ENCODE results near the gene XDH. TPM values are rescaled to one million over a fixed set of nuclear protein-coding genes. Genes with fewer than 3 reads are reported as not detected.

Gene XDH
- total RNA-seq, 2 experiments from 2014 or later, result not detected

DNA sequence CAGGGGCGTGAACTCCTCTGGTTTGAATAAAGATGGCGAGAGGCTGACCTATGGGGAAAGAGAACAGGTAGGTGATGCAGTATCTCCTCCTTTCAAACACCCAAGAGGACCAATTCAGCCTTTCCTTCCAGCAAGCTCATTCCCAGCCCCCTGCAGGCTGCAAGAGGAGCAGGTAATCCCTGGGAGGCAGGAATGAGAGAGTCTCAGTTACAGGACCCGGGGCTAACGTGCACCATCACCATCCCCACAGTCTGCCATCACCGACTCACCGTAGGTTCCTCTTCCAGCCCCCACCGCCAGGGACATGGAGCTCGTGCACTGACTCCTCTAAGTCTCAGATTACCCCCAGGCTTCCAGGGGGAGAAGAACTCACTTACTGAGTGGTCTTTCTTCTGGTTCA, 26.7 kb downstream of the XDH start:
- Mint-ChIP-seq H3K36me3 (no peaks in the 10 kb centered on the region), H3K4me1 (peaks cover 10% of the 10 kb centered on the region), H3K27me3 (peaks cover 9% of the 10 kb centered on the region), H3K9me3 (no peaks in the 10 kb centered on the region), H3K4me3 (no peak overlapping the region), H3K27ac (no peak overlapping the region)
- ATAC-seq (ENCODE audit: low read depth) (no peak), DNase-seq (no peak)
- POLR2A ChIA-PET, result no interaction called here

DNA sequence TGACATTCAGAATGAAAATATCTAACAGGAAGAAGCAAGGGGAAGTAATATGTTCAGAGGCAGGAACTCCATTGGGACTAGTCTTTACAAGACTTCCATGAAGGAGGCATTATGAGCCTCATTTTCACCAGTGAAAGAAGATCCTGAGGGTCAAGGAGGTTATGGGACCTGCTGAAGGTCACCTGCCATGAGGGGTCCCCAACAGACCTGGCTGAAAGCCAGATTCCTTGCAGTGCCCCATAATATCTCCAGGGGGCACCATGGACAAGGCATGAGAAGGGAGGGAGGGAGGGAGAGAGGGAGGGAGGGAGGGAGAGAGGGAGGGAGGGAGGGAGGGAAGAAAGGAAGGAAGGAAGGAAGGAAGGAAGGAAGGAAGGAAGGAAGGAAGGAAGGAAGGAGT, 27.9 kb downstream of the XDH start:
- ATAC-seq (ENCODE audit: low read depth), result no peak
- H3K4me3 Mint-ChIP-seq, result no peak overlapping the region
- DNase-seq, result no peak
- POLR2A ChIA-PET, result no interaction called here
- no peaks in the 10 kb centered on the region for H3K9me3 Mint-ChIP-seq
- no peak overlapping the region for H3K27ac Mint-ChIP-seq
- peaks cover 7% of the 10 kb centered on the region for H3K27me3 Mint-ChIP-seq
- peaks cover 21% of the 10 kb centered on the region for H3K4me1 Mint-ChIP-seq
- no peaks in the 10 kb centered on the region for H3K36me3 Mint-ChIP-seq

DNA sequence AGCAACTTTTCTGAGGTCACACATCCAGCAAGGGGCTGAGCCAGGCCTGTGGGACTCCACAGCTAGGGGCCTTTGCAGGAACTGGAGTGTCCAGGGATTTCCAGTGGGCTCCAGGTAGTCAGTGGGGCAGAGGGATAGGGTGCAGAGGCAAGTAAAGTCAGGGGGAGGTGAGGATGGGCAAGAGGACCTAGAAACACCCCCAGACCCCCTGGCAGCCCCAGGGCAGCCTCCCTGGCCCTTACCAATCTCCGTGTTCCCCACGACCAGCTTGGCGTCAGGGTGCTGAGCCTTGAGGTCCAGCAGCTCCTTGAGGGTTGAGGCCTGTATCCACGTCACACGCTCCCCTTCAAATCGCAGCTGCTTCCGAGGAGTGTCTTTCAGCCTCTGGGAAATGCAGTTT, 28.4 kb downstream of the XDH start:
- Mint-ChIP-seq H3K4me1 (peaks cover 23% of the 10 kb centered on the region), H3K4me3 (no peak overlapping the region), H3K27me3 (peaks cover 5% of the 10 kb centered on the region), H3K27ac (no peak overlapping the region), H3K9me3 (no peaks in the 10 kb centered on the region), H3K36me3 (no peaks in the 10 kb centered on the region)
- ATAC-seq (ENCODE audit: low read depth) (no peak), DNase-seq (no peak)
- POLR2A ChIA-PET, result no interaction called here

DNA sequence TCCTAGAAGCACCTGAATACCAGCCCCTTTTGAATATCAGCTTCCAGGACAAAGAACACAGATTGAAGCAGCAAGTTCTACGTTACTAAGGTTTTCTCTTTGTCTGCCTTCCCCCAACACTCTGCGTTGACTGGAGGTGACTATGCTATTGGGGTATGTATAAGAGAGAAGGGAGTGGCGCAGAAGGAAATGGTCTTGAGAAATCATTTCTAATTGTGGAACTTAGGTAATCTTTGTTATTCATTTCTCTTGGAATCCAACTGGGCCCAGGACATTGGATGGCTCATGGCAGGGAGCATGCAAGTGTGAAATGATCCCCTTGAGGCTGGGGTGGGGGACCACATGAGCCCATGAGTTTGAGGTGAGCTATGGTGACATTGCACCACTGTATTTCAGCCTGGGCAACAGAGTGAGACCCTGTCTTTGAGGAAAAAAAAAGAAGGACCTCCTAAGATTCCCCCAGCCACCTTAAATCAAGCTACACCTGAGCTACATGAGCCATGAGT, 29.7 kb downstream of the XDH start:
- H3K27ac Mint-ChIP-seq, result no peak overlapping the region
- ATAC-seq (ENCODE audit: low read depth), result no peak
- no peaks in the 10 kb centered on the region for H3K36me3 Mint-ChIP-seq
- no peaks in the 10 kb centered on the region for H3K27me3 Mint-ChIP-seq
- H3K4me1 Mint-ChIP-seq, result peaks cover 23% of the 10 kb centered on the region
- no peak for DNase-seq
- POLR2A ChIA-PET, result no interaction called here
- H3K4me3 Mint-ChIP-seq, result peak overlapping the region; percentile 19
- no peaks in the 10 kb centered on the region for H3K9me3 Mint-ChIP-seq

DNA sequence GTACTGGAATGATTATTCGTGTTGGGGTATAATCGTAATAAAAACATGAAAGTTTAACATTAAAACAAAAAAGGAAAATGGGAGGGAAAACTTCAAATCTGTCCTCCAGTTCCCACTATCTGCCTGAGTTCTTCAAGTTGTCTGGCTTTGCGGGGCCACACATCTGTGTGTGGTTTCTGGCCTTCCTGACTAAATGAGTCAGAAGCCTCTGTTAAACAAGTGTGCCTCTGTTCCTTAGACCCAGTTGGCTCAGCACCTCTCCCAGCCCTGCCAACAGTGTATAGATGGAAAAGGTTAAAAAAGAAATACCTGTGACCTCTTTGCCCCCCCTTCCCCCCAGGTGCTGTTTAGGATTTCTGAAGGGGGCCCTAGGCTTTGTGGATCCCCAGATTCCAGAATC, 30.2 kb downstream of the XDH start:
- Mint-ChIP-seq H3K27ac (no peak overlapping the region), H3K4me3 (peak overlapping the region; percentile 19), H3K36me3 (no peaks in the 10 kb centered on the region), H3K27me3 (no peaks in the 10 kb centered on the region), H3K9me3 (no peaks in the 10 kb centered on the region), H3K4me1 (peaks cover 23% of the 10 kb centered on the region)
- DNase-seq (no peak), ATAC-seq (ENCODE audit: low read depth) (no peak)
- POLR2A ChIA-PET, result no interaction called here

DNA sequence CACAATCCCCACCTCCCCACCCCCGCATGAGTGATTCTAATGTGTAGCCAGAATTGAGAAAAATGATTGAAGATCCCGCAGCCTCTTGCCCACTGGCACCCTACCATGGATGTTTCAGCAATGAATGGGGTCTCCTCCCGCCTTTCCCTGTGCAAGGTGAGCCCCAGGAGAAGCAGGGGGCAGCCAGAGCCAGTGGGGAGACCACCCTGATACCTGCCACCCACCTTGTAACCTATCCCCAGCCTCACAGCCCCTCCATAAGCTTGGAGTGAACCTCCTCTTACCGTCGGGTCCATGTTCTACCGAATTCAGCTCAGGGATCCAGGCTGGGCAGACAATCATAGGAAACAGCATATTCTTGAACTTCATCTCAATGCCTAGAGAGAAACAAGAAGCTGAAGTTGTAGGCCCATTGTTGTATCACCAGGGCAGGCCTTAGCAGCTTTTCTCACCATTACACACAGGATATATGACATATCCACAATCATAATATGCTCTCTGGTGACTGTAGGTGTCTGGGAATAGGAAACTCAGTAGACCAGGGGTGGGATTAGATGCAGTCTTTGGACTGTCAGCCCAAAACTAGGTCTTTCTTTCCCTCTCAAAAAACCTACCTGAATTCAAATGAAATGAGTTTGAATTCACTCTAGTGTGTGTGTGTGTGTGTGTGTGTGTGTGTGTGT, 30.9 kb downstream of the XDH start:
- H3K36me3 Mint-ChIP-seq, result no peaks in the 10 kb centered on the region
- no peak overlapping the region for H3K27ac Mint-ChIP-seq
- POLR2A ChIA-PET, result no interaction called here
- DNase-seq (no peak), ATAC-seq (ENCODE audit: low read depth) (no peak)
- H3K9me3 Mint-ChIP-seq, result no peaks in the 10 kb centered on the region
- H3K4me1 Mint-ChIP-seq, result peaks cover 23% of the 10 kb centered on the region
- no peaks in the 10 kb centered on the region for H3K27me3 Mint-ChIP-seq
- H3K4me3 Mint-ChIP-seq, result no peak overlapping the region

DNA sequence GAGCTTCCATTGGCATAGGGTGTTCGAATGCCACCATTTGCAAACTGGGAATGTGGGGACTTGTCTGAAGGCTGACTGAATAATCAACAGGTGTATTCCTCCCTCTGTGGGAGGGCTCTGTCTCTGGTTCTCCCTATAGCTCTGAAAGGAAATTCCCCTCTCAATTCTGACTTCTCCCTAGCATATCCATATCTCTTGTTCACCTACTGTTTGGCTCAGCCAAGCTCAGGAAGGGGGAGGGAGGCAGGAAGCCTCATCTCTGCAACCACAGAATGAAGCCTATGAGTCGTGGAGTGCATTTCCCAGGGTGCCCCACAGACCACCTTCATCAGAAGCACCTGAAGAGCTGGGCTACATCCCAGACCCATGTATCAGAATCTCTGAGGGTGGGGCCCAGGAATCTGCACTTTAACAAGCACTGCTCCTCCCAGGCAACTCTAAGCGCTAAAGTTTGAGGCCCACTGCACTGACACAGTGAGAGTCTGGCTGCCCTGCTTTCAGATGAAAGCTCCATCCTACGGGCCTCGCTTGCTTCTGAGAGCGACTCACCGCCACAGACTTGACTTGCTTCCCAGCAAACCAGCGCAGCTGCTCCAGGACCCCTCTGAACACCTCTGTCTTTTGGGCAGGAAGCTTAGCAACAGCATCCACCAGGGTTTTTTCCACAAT, 32.0 kb downstream of the XDH start:
- no peaks in the 10 kb centered on the region for H3K9me3 Mint-ChIP-seq
- POLR2A ChIA-PET, result no interaction called here
- H3K27me3 Mint-ChIP-seq, result no peaks in the 10 kb centered on the region
- no peak overlapping the region for H3K4me3 Mint-ChIP-seq
- H3K4me1 Mint-ChIP-seq, result peaks cover 23% of the 10 kb centered on the region
- DNase-seq (no peak), ATAC-seq (ENCODE audit: low read depth) (no peak)
- no peaks in the 10 kb centered on the region for H3K36me3 Mint-ChIP-seq
- no peak overlapping the region for H3K27ac Mint-ChIP-seq

DNA sequence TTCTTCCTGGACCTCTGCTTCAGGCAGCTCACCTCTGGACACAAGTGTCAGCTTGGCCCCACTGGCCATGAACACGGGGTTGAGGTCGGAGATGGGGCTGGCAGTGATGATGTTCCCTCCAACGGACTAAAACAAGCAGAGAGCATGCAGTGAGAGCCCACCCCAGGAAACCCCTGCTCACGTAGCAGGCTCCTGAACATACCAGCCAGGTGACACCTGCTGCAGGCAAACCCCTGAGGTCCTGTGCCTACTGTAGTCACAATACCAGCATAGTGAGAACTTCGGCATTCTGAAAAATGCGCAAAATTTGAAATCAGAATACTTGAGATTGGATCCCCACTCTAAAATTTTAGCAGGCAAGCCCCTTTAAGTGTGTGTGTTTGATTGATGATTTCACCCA, 32.9 kb downstream of the XDH start:
- Mint-ChIP-seq H3K9me3 (no peaks in the 10 kb centered on the region), H3K4me3 (no peak overlapping the region), H3K36me3 (no peaks in the 10 kb centered on the region), H3K27me3 (no peaks in the 10 kb centered on the region), H3K4me1 (peaks cover 23% of the 10 kb centered on the region), H3K27ac (no peak overlapping the region)
- ATAC-seq (ENCODE audit: low read depth) (no peak), DNase-seq (no peak)
- POLR2A ChIA-PET, result no interaction called here

DNA sequence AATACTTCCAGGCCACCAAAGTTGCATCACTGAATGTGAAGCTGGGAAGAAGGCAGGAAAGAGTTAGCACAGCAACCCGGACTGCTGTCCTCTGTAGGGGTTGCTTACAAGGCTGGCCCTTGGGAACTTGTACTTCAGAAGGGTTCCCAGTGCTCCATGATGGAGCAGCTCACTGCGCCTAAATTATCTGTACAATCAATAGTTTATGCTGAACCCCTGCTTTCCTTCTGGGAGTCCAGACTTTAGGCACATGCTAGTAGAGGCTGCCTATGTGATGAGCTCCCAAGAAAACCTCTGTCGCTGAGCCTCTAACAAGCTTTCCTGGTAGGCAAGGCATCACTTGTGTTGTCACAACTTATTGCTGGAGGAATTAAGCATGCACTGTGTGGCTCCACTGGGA, 34.3 kb downstream of the XDH start:
- no peak for ATAC-seq (ENCODE audit: low read depth)
- Mint-ChIP-seq H3K27ac (no peak overlapping the region), H3K9me3 (no peaks in the 10 kb centered on the region), H3K27me3 (no peaks in the 10 kb centered on the region), H3K36me3 (no peaks in the 10 kb centered on the region), H3K4me1 (peaks cover 23% of the 10 kb centered on the region), H3K4me3 (no peak overlapping the region)
- DNase-seq, result no peak
- POLR2A ChIA-PET, result no interaction called here

DNA sequence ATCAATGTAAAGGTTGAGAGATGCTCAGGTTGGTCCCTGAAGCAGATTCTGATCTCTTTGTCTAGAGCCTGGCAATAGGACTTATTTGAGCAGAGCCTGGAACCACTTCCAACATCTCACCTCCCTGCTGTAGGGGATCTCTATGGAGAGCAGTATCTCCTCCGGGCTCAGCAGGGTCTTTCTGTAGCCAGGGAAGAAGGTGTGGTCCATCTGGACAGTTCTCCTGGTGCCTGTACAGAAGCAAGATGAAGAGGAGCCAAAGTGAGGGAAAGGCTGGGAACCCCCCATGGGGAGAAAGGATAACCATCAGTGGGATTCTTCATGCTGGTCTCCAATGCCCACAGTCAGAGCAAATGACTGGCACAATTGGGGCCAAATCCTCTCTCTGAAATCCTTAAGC, 34.8 kb downstream of the XDH start:
- peaks cover 22% of the 10 kb centered on the region for H3K4me1 Mint-ChIP-seq
- ATAC-seq (ENCODE audit: low read depth), result no peak
- H3K4me3 Mint-ChIP-seq, result no peak overlapping the region
- H3K36me3 Mint-ChIP-seq, result no peaks in the 10 kb centered on the region
- no peaks in the 10 kb centered on the region for H3K27me3 Mint-ChIP-seq
- H3K9me3 Mint-ChIP-seq, result no peaks in the 10 kb centered on the region
- POLR2A ChIA-PET, result no interaction called here
- H3K27ac Mint-ChIP-seq, result no peak overlapping the region
- DNase-seq, result no peak

DNA sequence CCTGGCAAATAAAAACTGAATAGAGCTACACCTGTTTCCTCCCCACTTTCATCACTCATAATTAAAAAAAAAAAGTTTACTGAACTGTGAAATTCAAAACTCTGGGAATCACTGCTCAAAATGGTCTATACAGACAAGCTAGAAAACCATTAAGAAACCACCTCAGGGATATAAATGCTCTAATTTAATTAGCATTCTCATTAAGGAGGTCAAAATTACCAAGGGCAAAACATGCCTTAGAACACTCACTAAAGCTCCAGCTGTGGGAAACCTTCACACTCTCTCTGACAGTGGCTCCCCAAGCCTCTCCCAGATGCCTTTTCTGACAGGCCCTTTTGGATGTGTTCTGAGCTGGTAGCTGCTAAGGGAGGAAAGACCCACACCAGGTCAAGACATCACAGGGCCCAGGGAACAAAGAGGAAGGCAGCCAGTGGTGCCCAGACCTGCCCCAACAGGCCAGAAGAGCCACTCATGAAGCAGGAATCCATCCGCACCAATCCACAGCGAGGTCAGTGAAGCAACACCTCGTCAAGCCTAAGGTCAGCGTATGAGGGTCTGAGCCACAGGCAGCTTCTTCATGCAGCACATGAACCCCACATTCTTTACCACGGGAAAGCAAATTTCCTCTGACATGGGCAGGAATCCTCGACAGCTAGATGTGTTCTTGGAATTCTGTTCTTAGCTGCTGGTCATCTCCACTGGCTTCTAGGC, 35.6 kb downstream of the XDH start:
- H3K9me3 Mint-ChIP-seq, result no peaks in the 10 kb centered on the region
- DNase-seq (no peak), ATAC-seq (ENCODE audit: low read depth) (no peak)
- POLR2A ChIA-PET, result no interaction called here
- no peaks in the 10 kb centered on the region for H3K36me3 Mint-ChIP-seq
- H3K27me3 Mint-ChIP-seq, result no peaks in the 10 kb centered on the region
- H3K4me1 Mint-ChIP-seq, result peaks cover 15% of the 10 kb centered on the region
- H3K4me3 Mint-ChIP-seq, result no peak overlapping the region
- H3K27ac Mint-ChIP-seq, result no peak overlapping the region

DNA sequence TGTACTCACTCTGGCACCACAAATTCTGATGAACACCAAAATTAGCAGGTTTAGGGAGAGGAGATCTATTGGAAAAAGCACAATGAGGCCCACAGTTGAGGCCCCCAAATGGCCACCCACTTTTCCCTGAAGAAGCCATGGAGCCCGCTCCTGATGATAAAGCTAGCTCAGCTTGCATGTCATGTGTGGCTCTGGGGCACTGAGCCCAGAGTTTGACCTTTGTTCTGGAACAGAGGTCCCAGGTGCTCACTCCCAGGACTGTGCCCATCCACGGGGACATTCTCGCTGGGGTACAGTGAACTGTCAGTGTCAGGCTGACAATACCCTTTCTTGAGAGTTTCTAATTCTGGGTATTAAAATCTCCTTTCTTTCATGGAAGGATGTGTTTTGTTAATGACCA, 36.2 kb downstream of the XDH start:
- POLR2A ChIA-PET, result no interaction called here
- ATAC-seq (ENCODE audit: low read depth) (no peak), DNase-seq (no peak)
- Mint-ChIP-seq H3K9me3 (no peaks in the 10 kb centered on the region), H3K27ac (no peak overlapping the region), H3K4me3 (no peak overlapping the region), H3K36me3 (no peaks in the 10 kb centered on the region), H3K27me3 (no peaks in the 10 kb centered on the region), H3K4me1 (peaks cover 13% of the 10 kb centered on the region)

DNA sequence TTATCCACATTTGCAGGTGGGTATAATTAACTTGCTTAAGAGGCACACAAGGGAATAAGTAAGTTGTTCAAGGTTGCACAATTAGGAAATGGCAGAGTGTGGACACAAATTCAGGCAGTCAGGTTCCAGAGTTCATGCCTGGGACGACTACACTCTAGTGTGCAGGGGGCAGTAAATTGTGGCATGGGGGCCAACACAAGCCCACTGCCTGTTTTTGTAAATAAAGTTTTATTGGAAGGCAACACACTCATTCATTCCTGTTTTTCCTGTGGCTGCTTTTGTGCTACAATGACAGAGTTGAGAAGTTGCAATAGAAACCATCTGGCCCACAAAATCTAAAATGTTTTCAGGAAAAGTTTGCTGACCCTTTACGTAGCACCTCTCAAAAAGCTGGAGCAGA, 41.4 kb downstream of the XDH start:
- Mint-ChIP-seq H3K27me3 (peaks cover 2% of the 10 kb centered on the region), H3K27ac (no peak overlapping the region), H3K36me3 (no peaks in the 10 kb centered on the region), H3K9me3 (no peaks in the 10 kb centered on the region), H3K4me3 (no peak overlapping the region), H3K4me1 (no peaks in the 10 kb centered on the region)
- ATAC-seq (ENCODE audit: low read depth) (no peak), DNase-seq (no peak)
- POLR2A ChIA-PET, result no interaction called here

DNA sequence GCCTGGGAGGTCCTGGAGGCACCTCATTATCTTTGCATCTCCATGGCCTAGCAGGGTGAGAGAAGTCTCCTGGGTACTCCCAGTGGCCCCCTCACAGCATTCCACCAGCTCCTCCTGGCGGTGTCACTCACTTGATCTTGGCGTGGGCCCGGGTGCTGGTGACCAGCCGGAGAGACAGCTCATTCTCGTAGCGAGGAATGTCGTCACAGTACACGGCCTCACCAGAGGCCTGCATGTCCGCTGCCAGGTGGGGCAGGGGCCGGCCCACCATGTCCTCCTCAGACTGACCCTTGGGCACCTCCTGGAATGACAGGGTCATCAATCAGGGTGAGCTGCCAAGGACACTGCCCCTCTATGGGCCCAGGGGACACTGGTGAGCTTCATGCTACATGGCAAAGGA, 42.4 kb downstream of the XDH start:
- ATAC-seq (ENCODE audit: low read depth) (no peak), DNase-seq (no peak)
- POLR2A ChIA-PET, result no interaction called here
- no peaks in the 10 kb centered on the region for H3K36me3 Mint-ChIP-seq
- H3K27ac Mint-ChIP-seq, result no peak overlapping the region
- H3K4me1 Mint-ChIP-seq, result no peaks in the 10 kb centered on the region
- H3K9me3 Mint-ChIP-seq, result no peaks in the 10 kb centered on the region
- H3K27me3 Mint-ChIP-seq, result peaks cover 2% of the 10 kb centered on the region
- no peak overlapping the region for H3K4me3 Mint-ChIP-seq
